OCI-LY1 (cell line): ENCODE data around the gene PROP1.

Experiments used
- EZH2 ChIP-seq: fragments of 200-600 bp; sonication (generic), shearing (Covaris generic); IDR thresholded peaks from 2 replicates; pipeline ENCODE4 v1.8.0; 2017; ENCODE audit warnings: borderline replicate concordance, mixed run types, mild to moderate bottlenecking, antibody characterized with exemption, low read length, moderate library complexity, mixed read lengths
- TF ChIP-seq, protein P1 (sequence below): fragments of 200-600 bp; sonication (generic), shearing (Covaris generic); IDR thresholded peaks from 2 replicates; pipeline ENCODE4 v1.5.1; 2017; ENCODE audit warnings: mild to moderate bottlenecking, antibody characterized with exemption, low read length, moderate library complexity, mixed read lengths

DNA sequence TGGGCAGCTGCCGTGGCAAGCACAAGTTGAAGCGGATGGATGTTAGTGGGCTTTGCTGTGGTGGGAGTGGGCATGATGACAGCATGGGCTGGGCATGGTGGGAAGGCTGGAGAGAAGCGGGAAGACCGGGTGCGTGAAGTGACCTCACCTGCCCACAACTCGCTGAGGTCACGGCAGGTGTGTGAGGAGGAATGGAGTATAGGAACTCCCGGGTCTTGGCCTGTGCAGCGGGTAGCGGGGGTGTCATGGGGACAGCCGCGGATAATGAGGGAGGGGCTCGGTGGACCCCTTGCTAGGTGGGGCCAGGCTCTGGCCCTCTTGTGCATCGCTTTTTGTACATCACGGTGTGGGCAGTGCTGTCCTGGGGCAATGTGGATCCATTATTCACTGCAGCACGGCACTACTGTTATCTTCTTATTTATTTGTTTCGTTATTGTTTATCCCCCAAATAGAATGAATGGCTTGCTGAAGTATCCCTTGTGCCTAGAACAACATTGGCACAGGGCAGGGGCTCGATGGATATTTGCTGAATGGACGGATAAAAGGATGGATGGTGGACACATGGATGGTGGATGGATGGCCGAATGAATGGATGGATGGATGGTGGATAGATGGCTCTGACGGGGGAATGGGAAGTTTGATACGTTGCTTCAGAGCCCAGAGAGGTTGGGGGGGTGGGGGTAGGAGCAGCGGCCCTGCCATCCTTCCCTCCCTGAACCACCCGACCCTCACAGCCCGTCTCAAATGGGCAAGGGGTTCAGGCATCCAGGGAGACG lies 14.6 kb downstream of the PROP1 start:
- TF ChIP-seq EZH2 = no peak
- TF ChIP-seq, protein P1, sequence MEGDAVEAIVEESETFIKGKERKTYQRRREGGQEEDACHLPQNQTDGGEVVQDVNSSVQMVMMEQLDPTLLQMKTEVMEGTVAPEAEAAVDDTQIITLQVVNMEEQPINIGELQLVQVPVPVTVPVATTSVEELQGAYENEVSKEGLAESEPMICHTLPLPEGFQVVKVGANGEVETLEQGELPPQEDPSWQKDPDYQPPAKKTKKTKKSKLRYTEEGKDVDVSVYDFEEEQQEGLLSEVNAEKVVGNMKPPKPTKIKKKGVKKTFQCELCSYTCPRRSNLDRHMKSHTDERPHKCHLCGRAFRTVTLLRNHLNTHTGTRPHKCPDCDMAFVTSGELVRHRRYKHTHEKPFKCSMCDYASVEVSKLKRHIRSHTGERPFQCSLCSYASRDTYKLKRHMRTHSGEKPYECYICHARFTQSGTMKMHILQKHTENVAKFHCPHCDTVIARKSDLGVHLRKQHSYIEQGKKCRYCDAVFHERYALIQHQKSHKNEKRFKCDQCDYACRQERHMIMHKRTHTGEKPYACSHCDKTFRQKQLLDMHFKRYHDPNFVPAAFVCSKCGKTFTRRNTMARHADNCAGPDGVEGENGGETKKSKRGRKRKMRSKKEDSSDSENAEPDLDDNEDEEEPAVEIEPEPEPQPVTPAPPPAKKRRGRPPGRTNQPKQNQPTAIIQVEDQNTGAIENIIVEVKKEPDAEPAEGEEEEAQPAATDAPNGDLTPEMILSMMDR = no peak
